Neural progenitor cell (in vitro differentiated cells): Measurements from ENCODE around the gene ELOVL6. TPM values are rescaled to one million over a fixed set of nuclear protein-coding genes. Genes with fewer than 3 reads are reported as not detected.
"Not testable (repeated sequence)": the region's sequence is repeated elsewhere in the genome, so short reads cannot be mapped to it uniquely, and the experiment has no call there.

ENCODE experiments used
- DNase-seq: peaks from one replicate; pipeline ENCODE4 v3.0.0-alpha.2; 2016; ENCODE audit warnings: low spot score
- H2AFZ ChIP-seq: fragments of 200-600 bp; sonication (generic); replicated peaks from 2 replicates; pipeline ENCODE4 v1.6.1; 2016; ENCODE audit warnings: antibody characterized with exemption
- H3F3A ChIP-seq: fragments of 200-600 bp; sonication (generic); 2 replicates; pipeline ENCODE4 v1.6.1; 2016; ENCODE audit warnings: antibody characterized with exemption, low read depth
- H3K27ac ChIP-seq: fragments of 200-600 bp; sonication (generic); 2 replicates; pipeline ENCODE4 v1.5.1; 2016; ENCODE audit warnings: mild to moderate bottlenecking
- H3K27me3 ChIP-seq: fragments of 200-600 bp; sonication (generic); 2 replicates; pipeline ENCODE4 v1.6.1; 2016; ENCODE audit warnings: mild to moderate bottlenecking, moderate library complexity
- H3K36me3 ChIP-seq: fragments of 200-600 bp; sonication (generic); 2 replicates; pipeline ENCODE4 v1.5.1; 2016
- H3K4me1 ChIP-seq: fragments of 200-600 bp; sonication (generic); 2 replicates; pipeline ENCODE4 v1.6.1; 2016; ENCODE audit warnings: mixed run types
- H3K4me2 ChIP-seq: fragments of 200-600 bp; sonication (generic); 2 replicates; pipeline ENCODE4 v1.6.1; 2016
- H3K4me3 ChIP-seq: fragments of 200-600 bp; sonication (generic); 2 replicates; pipeline ENCODE4 v1.5.1; 2016
- H3K79me2 ChIP-seq: fragments of 200-600 bp; sonication (generic); 2 replicates; pipeline ENCODE4 v1.6.1; 2016; ENCODE audit warnings: low read depth
- H3K9ac ChIP-seq: fragments of 200-600 bp; sonication (generic); 2 replicates; pipeline ENCODE4 v1.6.1; 2016
- H3K9me3 ChIP-seq: fragments of 200-600 bp; sonication (generic); 2 replicates; pipeline ENCODE4 v1.5.1; 2016; ENCODE audit warnings: low read depth
- H4K20me1 ChIP-seq: fragments of 200-600 bp; sonication (generic); 2 replicates; pipeline ENCODE4 v1.6.1; 2016; ENCODE audit warnings: low read depth
- H3K27ac Mint-ChIP-seq: 3 replicates; pipeline ENCODE4 v1.8.0; 2021; ENCODE audit warnings: mixed read lengths
- H3K27me3 Mint-ChIP-seq: 2 replicates; pipeline ENCODE4 v1.8.0; 2022; ENCODE audit warnings: low read depth, mild to moderate bottlenecking, inconsistent platforms, moderate library complexity, mixed read lengths; ENCODE audit not compliant: insufficient read depth
- H3K36me3 Mint-ChIP-seq: 3 replicates; pipeline ENCODE4 v1.8.0; 2021; ENCODE audit warnings: mixed read lengths
- H3K4me1 Mint-ChIP-seq: 3 replicates; pipeline ENCODE4 v1.8.0; 2021; ENCODE audit warnings: mixed read lengths
- H3K4me3 Mint-ChIP-seq: 3 replicates; pipeline ENCODE4 v1.8.0; 2021; ENCODE audit warnings: mild to moderate bottlenecking, moderate library complexity, mixed read lengths
- H3K9me3 Mint-ChIP-seq: 3 replicates; pipeline ENCODE4 v1.8.0; 2020; ENCODE audit warnings: mixed read lengths
- EZH2 ChIP-seq: fragments of 200-600 bp; sonication (generic); IDR thresholded peaks from 2 replicates; pipeline ENCODE4 v1.6.1; 2017; ENCODE audit warnings: antibody characterized with exemption, mild to moderate bottlenecking, moderate library complexity
- EZH2phosphoT487 ChIP-seq: fragments of 200-600 bp; sonication (generic); IDR thresholded peaks from 2 replicates; pipeline ENCODE4 v1.6.1; 2017; ENCODE audit warnings: antibody characterized with exemption
- total RNA-seq: library from RNA; depleted of rRNA; stranded (reverse); fragments of >200 nt; gene quantifications from 2 replicates; pipeline ENCODE4 v1.2.3, GENCODE V29; 2015; ENCODE audit warnings: low replicate concordance
- TF ChIP-seq, protein P1 (sequence below): fragments of 200-600 bp; sonication (generic); IDR thresholded peaks from 2 replicates; pipeline ENCODE4 v1.5.1; 2017; ENCODE audit warnings: antibody characterized with exemption, mild to moderate bottlenecking

ELOVL6 gene
- total RNA-seq, 1 donor from 2014 or later, result 54.4 TPM

DNA sequence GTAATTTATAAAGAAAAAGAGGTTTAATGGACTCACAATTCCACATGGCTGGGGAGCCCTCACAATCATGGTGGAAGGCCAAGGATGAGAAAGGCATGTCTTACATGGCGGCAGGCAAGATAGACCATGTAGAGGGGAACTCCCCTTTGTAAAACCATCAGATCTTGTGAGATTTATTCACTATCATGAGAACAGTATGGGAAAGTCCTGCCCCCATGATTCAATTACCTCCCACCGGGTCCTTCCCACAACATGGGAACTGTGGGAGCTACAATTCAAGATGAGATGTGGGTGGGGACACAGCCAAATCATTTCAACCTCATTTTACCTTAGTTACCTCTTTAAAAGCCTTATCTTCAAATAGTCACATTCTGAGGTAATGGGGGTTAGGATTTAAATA lies 30.9 kb upstream of the ELOVL6 start:
- Histone ChIP-seq H3K36me3 (no peaks in the 10 kb centered on the region), H3F3A (peaks cover 5% of the 10 kb centered on the region), H3K27ac (no peak overlapping the region), H4K20me1 (no peaks in the 10 kb centered on the region), H3K9me3 (no peaks in the 10 kb centered on the region), H3K79me2 (no peaks in the 10 kb centered on the region), H2AFZ (no peak overlapping the region), H3K4me1 (no peaks in the 10 kb centered on the region), H3K9ac (no peak overlapping the region), H3K27me3 (no peaks in the 10 kb centered on the region), H3K4me3 (no peak overlapping the region), H3K4me2 (no peak overlapping the region)
- H3K27ac Mint-ChIP-seq, result no peak overlapping the region
- peaks cover 3% of the 10 kb centered on the region for H3K4me1 Mint-ChIP-seq
- TF ChIP-seq, protein P1, sequence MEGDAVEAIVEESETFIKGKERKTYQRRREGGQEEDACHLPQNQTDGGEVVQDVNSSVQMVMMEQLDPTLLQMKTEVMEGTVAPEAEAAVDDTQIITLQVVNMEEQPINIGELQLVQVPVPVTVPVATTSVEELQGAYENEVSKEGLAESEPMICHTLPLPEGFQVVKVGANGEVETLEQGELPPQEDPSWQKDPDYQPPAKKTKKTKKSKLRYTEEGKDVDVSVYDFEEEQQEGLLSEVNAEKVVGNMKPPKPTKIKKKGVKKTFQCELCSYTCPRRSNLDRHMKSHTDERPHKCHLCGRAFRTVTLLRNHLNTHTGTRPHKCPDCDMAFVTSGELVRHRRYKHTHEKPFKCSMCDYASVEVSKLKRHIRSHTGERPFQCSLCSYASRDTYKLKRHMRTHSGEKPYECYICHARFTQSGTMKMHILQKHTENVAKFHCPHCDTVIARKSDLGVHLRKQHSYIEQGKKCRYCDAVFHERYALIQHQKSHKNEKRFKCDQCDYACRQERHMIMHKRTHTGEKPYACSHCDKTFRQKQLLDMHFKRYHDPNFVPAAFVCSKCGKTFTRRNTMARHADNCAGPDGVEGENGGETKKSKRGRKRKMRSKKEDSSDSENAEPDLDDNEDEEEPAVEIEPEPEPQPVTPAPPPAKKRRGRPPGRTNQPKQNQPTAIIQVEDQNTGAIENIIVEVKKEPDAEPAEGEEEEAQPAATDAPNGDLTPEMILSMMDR, result no peak
- no peak for TF ChIP-seq EZH2
- no peak for TF ChIP-seq EZH2phosphoT487
- H3K27me3 Mint-ChIP-seq, result peaks cover 5% of the 10 kb centered on the region
- H3K4me3 Mint-ChIP-seq, result no peak overlapping the region
- H3K36me3 Mint-ChIP-seq, result no peaks in the 10 kb centered on the region
- DNase-seq, result no peak
- H3K9me3 Mint-ChIP-seq, result no peaks in the 10 kb centered on the region

DNA sequence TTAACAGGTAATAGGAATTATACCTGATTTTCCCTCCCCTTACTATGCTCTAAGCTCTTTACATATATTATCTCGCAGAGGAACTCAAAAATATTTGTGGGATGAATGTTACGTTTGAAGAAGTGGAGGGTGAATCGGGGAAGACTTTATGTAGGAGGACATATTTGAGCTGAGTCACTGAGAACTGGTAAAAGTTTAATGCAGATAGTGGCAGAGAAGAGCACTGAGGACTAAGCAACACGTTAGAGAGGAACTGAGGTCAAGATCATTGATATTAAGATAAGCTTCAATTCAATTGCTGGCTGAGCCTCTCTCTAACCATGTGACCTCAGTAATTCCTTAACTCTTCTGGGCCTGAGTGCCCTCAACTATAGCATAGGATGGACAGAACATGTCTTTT lies 26.4 kb upstream of the ELOVL6 start:
- no peaks in the 10 kb centered on the region for H3K27me3 ChIP-seq
- H3K36me3 ChIP-seq, result no peaks in the 10 kb centered on the region
- Mint-ChIP-seq H3K36me3 (no peaks in the 10 kb centered on the region), H3K4me3 (no peak overlapping the region), H3K9me3 (peaks cover under 1% of the 10 kb centered on the region), H3K27ac (no peak overlapping the region), H3K27me3 (peaks cover 2% of the 10 kb centered on the region), H3K4me1 (peaks cover 7% of the 10 kb centered on the region)
- H3F3A ChIP-seq, result no peaks in the 10 kb centered on the region
- no peak overlapping the region for H3K9ac ChIP-seq
- H3K4me2 ChIP-seq, result no peak overlapping the region
- no peak overlapping the region for H3K4me3 ChIP-seq
- H4K20me1 ChIP-seq, result no peaks in the 10 kb centered on the region
- H3K27ac ChIP-seq, result no peak overlapping the region
- H3K4me1 ChIP-seq, result peaks cover 9% of the 10 kb centered on the region
- DNase-seq, result no peak
- TF ChIP-seq EZH2phosphoT487, result no peak
- TF ChIP-seq, protein P1, result no peak
- no peak for TF ChIP-seq EZH2
- H2AFZ ChIP-seq, result no peak overlapping the region
- no peaks in the 10 kb centered on the region for H3K9me3 ChIP-seq
- H3K79me2 ChIP-seq, result no peaks in the 10 kb centered on the region

DNA sequence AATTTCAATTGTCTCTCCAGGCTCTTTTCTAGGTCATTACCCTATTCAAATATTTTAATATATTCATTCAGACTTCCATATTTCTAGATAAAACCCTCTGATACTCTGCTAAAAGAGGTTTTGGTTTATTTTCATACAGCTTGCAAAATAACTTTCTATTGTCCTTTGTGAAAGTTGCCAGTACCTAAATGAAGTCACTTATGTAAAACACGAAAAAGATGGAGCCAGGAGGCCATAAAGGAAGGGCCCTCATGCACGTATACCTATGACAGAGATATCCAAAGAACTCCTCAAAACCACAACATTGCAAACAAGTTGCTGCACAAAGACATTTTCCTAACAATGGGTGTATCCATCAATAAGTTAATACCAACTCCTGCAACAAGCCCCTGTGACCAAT lies 25.7 kb upstream of the ELOVL6 start:
- no peak for TF ChIP-seq EZH2
- no peak for TF ChIP-seq EZH2phosphoT487
- TF ChIP-seq, protein P1, result no peak
- no peak for DNase-seq
- no peak overlapping the region for H2AFZ ChIP-seq

DNA sequence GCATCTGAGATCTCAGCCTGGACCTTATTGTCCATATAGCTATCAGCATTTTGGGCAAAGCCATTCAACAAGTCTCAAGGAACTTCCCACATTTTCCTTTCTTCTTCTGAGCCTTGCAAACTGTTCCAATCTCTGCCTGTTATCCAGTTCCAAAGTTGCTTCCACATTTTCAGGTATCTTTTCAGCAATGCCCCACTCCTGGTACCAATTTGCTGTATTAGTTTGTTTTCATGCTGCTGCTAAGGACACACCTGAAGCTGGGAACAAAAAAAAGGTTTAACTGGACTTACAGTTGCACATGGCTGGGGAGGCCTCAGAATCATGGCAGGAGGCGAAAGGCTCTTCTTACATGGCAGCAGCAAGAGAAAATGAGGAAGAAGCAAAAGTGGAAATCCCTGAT lies 20.5 kb upstream of the ELOVL6 start:
- not testable (repeated sequence) for DNase-seq, H3F3A ChIP-seq, H3K79me2 ChIP-seq, H3K4me1 ChIP-seq, H3K36me3 Mint-ChIP-seq, H2AFZ ChIP-seq, H3K9me3 ChIP-seq, H3K27ac Mint-ChIP-seq, H3K4me2 ChIP-seq, H3K4me3 Mint-ChIP-seq, H3K4me1 Mint-ChIP-seq, H4K20me1 ChIP-seq, H3K27me3 Mint-ChIP-seq, H3K9ac ChIP-seq, H3K36me3 ChIP-seq, H3K27me3 ChIP-seq, H3K27ac ChIP-seq, H3K4me3 ChIP-seq
- H3K9me3 Mint-ChIP-seq, result peaks cover 15% of the 10 kb centered on the region

More for the DNA sequence above, 25.7 kb upstream of the ELOVL6 start:
- H3K4me3 ChIP-seq, result no peak overlapping the region
- H3K9me3 ChIP-seq, result no peaks in the 10 kb centered on the region
- H3F3A ChIP-seq, result no peaks in the 10 kb centered on the region
- no peak overlapping the region for H3K27ac ChIP-seq
- Mint-ChIP-seq H3K27ac (no peak overlapping the region), H3K4me1 (peaks cover 7% of the 10 kb centered on the region), H3K27me3 (peaks cover 2% of the 10 kb centered on the region), H3K9me3 (peaks cover 5% of the 10 kb centered on the region), H3K36me3 (no peaks in the 10 kb centered on the region), H3K4me3 (no peak overlapping the region)
- no peaks in the 10 kb centered on the region for H3K79me2 ChIP-seq
- H3K27me3 ChIP-seq, result no peaks in the 10 kb centered on the region
- no peaks in the 10 kb centered on the region for H3K36me3 ChIP-seq
- H4K20me1 ChIP-seq, result no peaks in the 10 kb centered on the region
- H3K4me2 ChIP-seq, result no peak overlapping the region
- no peak overlapping the region for H3K9ac ChIP-seq
- peaks cover 9% of the 10 kb centered on the region for H3K4me1 ChIP-seq

DNA sequence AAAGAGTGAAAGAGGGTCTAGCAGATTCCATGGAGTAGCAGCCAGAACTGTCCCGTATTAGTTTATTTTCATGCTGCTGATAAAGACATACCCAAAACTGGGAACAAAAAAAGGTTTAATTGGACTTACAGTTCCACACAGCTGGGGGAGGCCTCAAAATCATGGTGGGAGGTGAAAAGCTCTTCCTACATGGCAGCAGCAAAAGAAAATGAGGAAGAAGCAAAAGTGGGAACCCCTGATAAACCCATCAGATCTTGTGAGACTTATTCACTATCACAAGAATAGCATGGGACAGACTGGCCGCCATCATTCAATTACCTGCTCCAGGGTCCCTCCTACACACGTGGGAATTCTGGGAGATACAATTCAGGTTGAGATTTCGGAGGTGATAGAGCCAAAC lies 18.8 kb upstream of the ELOVL6 start:
- not testable (repeated sequence) for H3K27me3 Mint-ChIP-seq, H3K27ac Mint-ChIP-seq

More for the DNA sequence above, 18.8 kb upstream of the ELOVL6 start:
- H3K4me2 ChIP-seq, H3K27me3 ChIP-seq, H3K9me3 ChIP-seq, H3F3A ChIP-seq, H3K4me1 ChIP-seq, H3K36me3 ChIP-seq, H3K4me3 ChIP-seq, H3K9ac ChIP-seq, H3K4me3 Mint-ChIP-seq, H4K20me1 ChIP-seq, H3K79me2 ChIP-seq, H3K4me1 Mint-ChIP-seq, H3K36me3 Mint-ChIP-seq, H3K27ac ChIP-seq, H2AFZ ChIP-seq, DNase-seq: not testable (repeated sequence)
- H3K9me3 Mint-ChIP-seq, result peaks cover 15% of the 10 kb centered on the region
